Measurements from ENCODE around the gene CADPS2. TPM values are rescaled to one million over a fixed set of nuclear protein-coding genes. Genes with fewer than 3 reads are reported as not detected.

Gene CADPS2
- total and polyA plus RNA-seq, 2 donors (not counting 1 experiment from before 2014, with no cell fraction given): not detected

GRCh38 chr7:122789156-122789555 is 97.1 kb downstream of the CADPS2 start:
- no peak overlapping the region for H3K4me3 Mint-ChIP-seq
- intact Hi-C loops (cut with micrococcal nuclease): no loop called here
- CTCF ChIA-PET: no interaction called here
- no peak overlapping the region for H3K4me3 ChIP-seq (ENCODE audit: control extremely low read depth in 1 of 5, extremely low read depth in 1 of 5, insufficient read depth in 1 of 5, low read depth in 2 of 5, low read length in 4 of 5)
- no peak overlapping the region for H2AFZ ChIP-seq (ENCODE audit: insufficient read depth, low read depth, low read length, poor library complexity, severe bottlenecking)
- H4K20me1 ChIP-seq (ENCODE audit: control insufficient read depth, insufficient read depth, low read length, poor library complexity, severe bottlenecking): no peaks in the 10 kb centered on the region
- no CpG with 5 or more reads among the region's 1 CpG for WGBS (ENCODE audit: insufficient coverage)
- ATAC-seq (ENCODE audit: low read depth) (no peak), DNase-seq (no peak)
- no peaks in the 10 kb centered on the region for H3K79me2 ChIP-seq (ENCODE audit: control insufficient read depth, insufficient read depth, low read length)
- no peak overlapping the region for H3K4me2 ChIP-seq (replicated peaks; ENCODE audit: low read depth, low read length, poor library complexity, severe bottlenecking)
- no peaks in the 10 kb centered on the region for H3K4me1 ChIP-seq (ENCODE audit: control insufficient read depth in 2 of 2, insufficient read depth in 2 of 2, low read length in 2 of 2)
- no peaks in the 10 kb centered on the region for H3K36me3 ChIP-seq (replicated peaks in 1 of 2; ENCODE audit: control extremely low read depth in 1 of 2, control insufficient read depth in 1 of 2, extremely low read depth in 1 of 2, insufficient read depth in 2 of 2, low read length in 1 of 2)
- no peak overlapping the region for H3K27ac ChIP-seq (ENCODE audit: low read length in 2 of 2)
- H3K27me3 ChIP-seq (replicated peaks in 1 of 4; ENCODE audit: control extremely low read depth in 1 of 4, control insufficient read depth in 3 of 4, insufficient read depth in 4 of 4, low read length in 3 of 4): no peaks in the 10 kb centered on the region
- no peaks in the 10 kb centered on the region for H3K4me1 Mint-ChIP-seq
- TF ChIP-seq EZH2 (IDR thresholded peaks at IDR 0.05; ENCODE audit: borderline replicate concordance, insufficient read depth, low read depth, low read length, poor library complexity, severe bottlenecking): no peak
- no peak for TF ChIP-seq CTCF (IDR thresholded peaks at IDR 0.05)
- no peaks in the 10 kb centered on the region for H3K27me3 Mint-ChIP-seq
- H3K9me3 Mint-ChIP-seq (ENCODE audit: insufficient read depth): no peaks in the 10 kb centered on the region
- no peaks in the 10 kb centered on the region for H3K9me3 ChIP-seq (ENCODE audit: control extremely low read depth in 1 of 3, control insufficient read depth in 2 of 3, insufficient read depth in 1 of 3, low read length in 2 of 3)
- no peak overlapping the region for H3K9ac ChIP-seq (ENCODE audit: low read length)
- no peak overlapping the region for H3K27ac Mint-ChIP-seq
- POLR2A ChIA-PET: no interaction called here

GRCh38 chr7:122770686-122771335 is 115.4 kb downstream of the CADPS2 start:
- no peaks in the 10 kb centered on the region for H3K4me1 Mint-ChIP-seq
- no peak overlapping the region for H3K9ac ChIP-seq (ENCODE audit: low read length)
- no peaks in the 10 kb centered on the region for H3K27me3 Mint-ChIP-seq
- H3K79me2 ChIP-seq (ENCODE audit: control insufficient read depth, insufficient read depth, low read length): no peaks in the 10 kb centered on the region
- no peak overlapping the region for H3K4me3 ChIP-seq (ENCODE audit: control extremely low read depth in 1 of 5, extremely low read depth in 1 of 5, insufficient read depth in 1 of 5, low read depth in 2 of 5, low read length in 4 of 5)
- H3K27ac ChIP-seq (ENCODE audit: low read length in 2 of 2): no peak overlapping the region
- H3K4me1 ChIP-seq (ENCODE audit: control insufficient read depth in 2 of 2, insufficient read depth in 2 of 2, low read length in 2 of 2): no peaks in the 10 kb centered on the region
- CTCF ChIA-PET: no interaction called here
- H3K27me3 ChIP-seq (replicated peaks in 1 of 4; ENCODE audit: control extremely low read depth in 1 of 4, control insufficient read depth in 3 of 4, insufficient read depth in 4 of 4, low read length in 3 of 4): no peaks in the 10 kb centered on the region
- H3K36me3 ChIP-seq (replicated peaks in 1 of 2; ENCODE audit: control extremely low read depth in 1 of 2, control insufficient read depth in 1 of 2, extremely low read depth in 1 of 2, insufficient read depth in 2 of 2, low read length in 1 of 2): no peaks in the 10 kb centered on the region
- DNase-seq (no peak), ATAC-seq (ENCODE audit: low read depth) (no peak)
- POLR2A ChIA-PET: no interaction called here
- no peak overlapping the region for H3K4me3 Mint-ChIP-seq
- H3K27ac Mint-ChIP-seq: no peak overlapping the region
- 98% methylated on average over 3 of the region's 4 CpGs for WGBS (ENCODE audit: insufficient coverage)
- H2AFZ ChIP-seq (ENCODE audit: insufficient read depth, low read depth, low read length, poor library complexity, severe bottlenecking): no peak overlapping the region
- no peaks in the 10 kb centered on the region for H4K20me1 ChIP-seq (ENCODE audit: control insufficient read depth, insufficient read depth, low read length, poor library complexity, severe bottlenecking)
- H3K9me3 Mint-ChIP-seq (ENCODE audit: insufficient read depth): peaks cover 2% of the 10 kb centered on the region
- TF ChIP-seq EZH2 (IDR thresholded peaks at IDR 0.05; ENCODE audit: borderline replicate concordance, insufficient read depth, low read depth, low read length, poor library complexity, severe bottlenecking): no peak
- no peak for TF ChIP-seq CTCF (IDR thresholded peaks at IDR 0.05)
- no peaks in the 10 kb centered on the region for H3K9me3 ChIP-seq (ENCODE audit: control extremely low read depth in 1 of 3, control insufficient read depth in 2 of 3, insufficient read depth in 1 of 3, low read length in 2 of 3)
- H3K4me2 ChIP-seq (replicated peaks; ENCODE audit: low read depth, low read length, poor library complexity, severe bottlenecking): no peak overlapping the region
- intact Hi-C loops (cut with micrococcal nuclease): no loop called here
